ENCODE results near the gene HSD17B3. TPM values are rescaled to one million over a fixed set of nuclear protein-coding genes. Genes with fewer than 3 reads are reported as not detected.
"Not testable (repeated sequence)": the region's sequence is repeated elsewhere in the genome, so short reads cannot be mapped to it uniquely, and the experiment has no call there.

Gene HSD17B3
- total RNA-seq, 1 donor from 2014 or later = not detected

- intact Hi-C loops (cut with micrococcal nuclease) = no loop called here
Observed at GRCh38 chr9:96202971-96203780, 98.8 kb downstream of the HSD17B3 start.

- intact Hi-C loops (cut with micrococcal nuclease) = no loop called here
Observed at GRCh38 chr9:96201140-96201539, 100.8 kb downstream of the HSD17B3 start.

- intact Hi-C loops (cut with micrococcal nuclease) = no loop called here
Observed at GRCh38 chr9:96199006-96199405, 103.0 kb downstream of the HSD17B3 start.

- intact Hi-C loops (cut with micrococcal nuclease) = no loop called here
Observed at GRCh38 chr9:96195541-96195940, 106.4 kb downstream of the HSD17B3 start.

- intact Hi-C loops (cut with micrococcal nuclease) = no loop called here
Observed at GRCh38 chr9:96193236-96193755, 108.7 kb downstream of the HSD17B3 start.

GRCh38 chr9:96192710-96193109 lies 109.3 kb downstream of the HSD17B3 start:
- intact Hi-C loops (cut with micrococcal nuclease) = no loop called here

GRCh38 chr9:96189995-96190394 lies 112.0 kb downstream of the HSD17B3 start:
- intact Hi-C loops (cut with micrococcal nuclease) = no loop called here

- intact Hi-C loops (cut with micrococcal nuclease) = not testable (repeated sequence)
Observed at GRCh38 chr9:96189581-96189980, 112.4 kb downstream of the HSD17B3 start.

- intact Hi-C loops (cut with micrococcal nuclease) = no loop called here
Observed at GRCh38 chr9:96188571-96188970, 113.4 kb downstream of the HSD17B3 start.

- intact Hi-C loops (cut with micrococcal nuclease) = no loop called here
Observed at GRCh38 chr9:96187151-96187555, 114.8 kb downstream of the HSD17B3 start.

- intact Hi-C loops (cut with micrococcal nuclease) = no loop called here
Observed at GRCh38 chr9:96186591-96187011, 115.4 kb downstream of the HSD17B3 start.

- intact Hi-C loops (cut with micrococcal nuclease) = no loop called here
Observed at GRCh38 chr9:96185518-96186156, 116.3 kb downstream of the HSD17B3 start.

Other genes with a start within 250 kb of the HSD17B3 start
- 6.0 and 6.8 TPM in 2 replicates for gene SLC35D2, start 81.5 kb upstream of the HSD17B3 start, total RNA-seq
- 26.1 and 26.8 TPM in 2 replicates for gene ZNF367, start 116.2 kb upstream of the HSD17B3 start, total RNA-seq
- gene HABP4, start 148.0 kb upstream of the HSD17B3 start, total RNA-seq = 5.8 and 6.5 TPM in 2 replicates